ENCODE results near the gene DHRS3.
A peak's percentile ranks its signal among the peaks of the same experiment; 100 is the strongest.

Gene DHRS3

GRCh38 chr1:12622506-12622905, 4.5 kb upstream of the DHRS3 start:
- no peaks in the 10 kb centered on the region for H3K36me3 ChIP-seq (ENCODE audit: control insufficient read depth, insufficient read depth, low read length)
- no peak overlapping the region for H3K4me3 ChIP-seq (replicated peaks; ENCODE audit: low read depth, low read length)
- no peaks in the 10 kb centered on the region; the same call in 1 of the 2 replicates for H3K27me3 ChIP-seq (replicated peaks; ENCODE audit: control insufficient read depth, insufficient read depth, low read length)
- DNase-seq (ENCODE audit: extremely low read depth, insufficient read length) = no peak
- TF ChIP-seq CTCF (IDR thresholded peaks at IDR 0.05; ENCODE audit: insufficient read depth, low read length, poor library complexity, severe bottlenecking) = no peak

DNA sequence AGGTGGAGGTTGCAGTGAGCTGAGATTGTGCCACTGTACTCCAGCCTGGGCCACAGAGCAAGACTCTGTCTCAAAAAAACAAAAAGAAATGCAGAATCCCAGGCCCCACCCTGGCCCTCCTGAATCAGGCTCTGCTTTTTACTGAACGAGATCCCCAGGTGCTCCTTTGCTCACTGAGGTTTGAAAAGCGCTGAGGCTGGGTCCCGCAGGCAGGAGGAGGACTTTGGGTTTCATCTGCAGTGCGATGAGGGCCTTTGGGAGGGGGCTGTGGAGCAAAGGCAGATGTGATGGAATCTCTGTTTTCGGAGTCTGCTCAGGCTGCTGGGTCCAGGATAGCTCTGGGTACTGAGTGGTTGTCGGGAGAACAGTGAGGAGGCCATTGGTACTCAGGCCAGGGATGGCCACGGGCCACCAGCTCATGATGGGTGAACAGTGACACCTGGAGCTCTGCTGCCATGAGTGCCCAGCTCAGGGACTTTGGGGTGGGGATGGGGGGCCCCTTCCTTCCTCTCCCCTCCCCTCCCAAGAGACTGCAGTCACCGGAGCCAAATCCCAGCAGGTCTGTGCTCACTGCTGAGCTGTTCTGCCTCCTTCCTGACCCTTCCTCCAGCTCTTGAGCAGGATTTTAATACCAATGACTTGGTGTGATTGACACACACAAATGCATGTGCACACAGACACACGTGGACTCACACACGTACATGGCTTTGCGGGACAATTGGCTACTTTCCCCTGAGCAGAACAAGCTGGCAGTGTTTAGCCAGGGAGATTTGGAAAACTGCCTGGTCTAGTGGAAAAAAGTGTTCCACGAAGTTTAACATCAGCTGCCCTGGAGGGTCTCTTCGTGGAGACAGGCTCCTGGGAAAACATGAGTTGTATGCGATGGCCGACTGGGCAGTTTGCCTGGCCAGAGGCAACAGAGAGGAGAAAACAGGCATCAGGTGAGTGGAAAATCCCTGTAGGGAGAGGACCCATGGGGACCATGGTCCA, 3.6 kb upstream of the DHRS3 start:
- no peak overlapping the region for H3K4me3 ChIP-seq (replicated peaks; ENCODE audit: low read depth, low read length)
- no peak for TF ChIP-seq CTCF (IDR thresholded peaks at IDR 0.05; ENCODE audit: insufficient read depth, low read length, poor library complexity, severe bottlenecking)
- no peaks in the 10 kb centered on the region; the same call in 1 of the 2 replicates for H3K27me3 ChIP-seq (replicated peaks; ENCODE audit: control insufficient read depth, insufficient read depth, low read length)
- H3K36me3 ChIP-seq (ENCODE audit: control insufficient read depth, insufficient read depth, low read length) = no peaks in the 10 kb centered on the region
- no peak for DNase-seq (ENCODE audit: extremely low read depth, insufficient read length)

DNA sequence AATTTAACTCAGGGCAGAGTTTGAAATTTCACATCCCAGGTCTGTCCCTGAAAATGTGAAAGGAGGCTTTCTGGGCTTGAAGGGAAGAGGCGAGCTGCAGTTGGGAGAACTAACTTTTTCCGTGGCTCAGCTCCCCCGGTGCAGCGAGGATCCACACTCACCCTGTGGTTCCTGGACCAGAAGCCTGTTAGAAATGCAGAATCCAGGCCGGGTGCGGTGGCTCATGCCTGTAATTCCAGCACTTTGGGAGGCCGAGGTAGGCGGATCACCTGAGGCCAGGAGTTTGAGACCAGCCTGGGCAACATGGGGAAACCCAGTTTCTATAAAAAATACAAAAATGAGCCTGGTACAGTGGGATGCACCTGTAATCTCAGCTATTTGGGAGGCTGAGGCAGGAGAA, 2.9 kb upstream of the DHRS3 start:
- no peaks in the 10 kb centered on the region; the same call in 1 of the 2 replicates for H3K27me3 ChIP-seq (replicated peaks; ENCODE audit: control insufficient read depth, insufficient read depth, low read length)
- H3K36me3 ChIP-seq (ENCODE audit: control insufficient read depth, insufficient read depth, low read length) = no peaks in the 10 kb centered on the region
- TF ChIP-seq CTCF (IDR thresholded peaks at IDR 0.05; ENCODE audit: insufficient read depth, low read length, poor library complexity, severe bottlenecking) = no peak
- DNase-seq (ENCODE audit: extremely low read depth, insufficient read length) = no peak
- no peak overlapping the region for H3K4me3 ChIP-seq (replicated peaks; ENCODE audit: low read depth, low read length)

GRCh38 chr1:12620488-12620865, 2.5 kb upstream of the DHRS3 start:
- no peaks in the 10 kb centered on the region for H3K36me3 ChIP-seq (ENCODE audit: control insufficient read depth, insufficient read depth, low read length)
- H3K27me3 ChIP-seq (replicated peaks; ENCODE audit: control insufficient read depth, insufficient read depth, low read length) = no peaks in the 10 kb centered on the region; the same call in 1 of the 2 replicates
- no peak overlapping the region for H3K4me3 ChIP-seq (replicated peaks; ENCODE audit: low read depth, low read length)
- TF ChIP-seq CTCF (IDR thresholded peaks at IDR 0.05; ENCODE audit: insufficient read depth, low read length, poor library complexity, severe bottlenecking) = no peak
- no peak for DNase-seq (ENCODE audit: extremely low read depth, insufficient read length)

DNA sequence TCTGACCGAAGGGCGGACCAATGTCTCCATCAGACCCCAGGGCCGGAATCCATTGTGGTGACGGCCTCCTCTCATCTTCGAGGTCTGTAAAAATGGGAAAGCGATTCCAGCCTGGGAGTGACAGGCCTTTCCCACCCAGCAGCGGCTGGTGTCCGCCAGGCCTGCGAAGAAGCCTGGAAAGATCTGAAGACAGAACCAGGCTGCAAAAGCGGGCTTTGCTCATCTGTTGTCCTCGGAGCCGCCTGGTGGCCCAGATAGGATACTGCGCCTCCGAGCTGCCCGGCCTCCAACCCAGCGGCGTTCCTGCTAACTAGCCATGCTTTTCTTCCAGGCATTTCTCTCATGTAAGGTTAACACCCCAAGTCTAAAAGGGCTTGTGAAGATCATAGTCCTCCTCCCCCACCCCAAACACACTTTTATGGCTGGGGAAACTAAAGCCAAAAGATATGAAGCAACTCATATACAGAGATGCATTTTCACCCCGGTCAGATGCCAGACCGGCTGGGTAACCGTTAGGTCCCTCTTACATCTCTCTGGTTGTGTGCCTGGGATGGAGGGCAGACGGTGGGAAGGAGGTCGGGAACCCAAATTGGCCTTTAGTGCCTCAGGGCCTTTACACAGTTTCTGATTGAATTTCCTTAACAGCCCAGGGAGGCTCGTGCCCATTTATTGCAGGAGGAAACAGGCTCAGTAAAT, 1.9 kb upstream of the DHRS3 start:
- peak; percentile 98 for TF ChIP-seq CTCF (IDR thresholded peaks at IDR 0.05; ENCODE audit: insufficient read depth, low read length, poor library complexity, severe bottlenecking)
- DNase-seq (ENCODE audit: extremely low read depth, insufficient read length) = peak; percentile 49
- H3K4me3 ChIP-seq (replicated peaks; ENCODE audit: low read depth, low read length) = no peak overlapping the region
- no peaks in the 10 kb centered on the region; the same call in 1 of the 2 replicates for H3K27me3 ChIP-seq (replicated peaks; ENCODE audit: control insufficient read depth, insufficient read depth, low read length)
- no peaks in the 10 kb centered on the region for H3K36me3 ChIP-seq (ENCODE audit: control insufficient read depth, insufficient read depth, low read length)
